Peyer's patch (tissue), 4 donors: ENCODE measurements around the gene PDE11A.
"Not testable (repeated sequence)": the region's sequence is repeated elsewhere in the genome, so short reads cannot be mapped to it uniquely, and the experiment has no call there.

Experiments
- CTCF ChIP-seq, 6 experiments: fragments of 450-650 bp in 4 of 6; fragments of 200-600 bp in 2 of 6; sonication (generic) in 1 of 6; IDR thresholded peaks; one replicate each; pipeline ENCODE4 v1.5.1; 2017 to 2019; ENCODE audit warnings: antibody characterized with exemption in 6 of 6, mild to moderate bottlenecking in 3 of 6, moderate library complexity in 1 of 6
- POLR2A ChIP-seq, 2 donors: fragments of 450-650 bp; IDR thresholded peaks; one replicate each; pipeline ENCODE4 v1.5.1; 2017; ENCODE audit warnings: antibody characterized with exemption in 2 of 2, mild to moderate bottlenecking in 2 of 2, moderate library complexity in 2 of 2

DNA sequence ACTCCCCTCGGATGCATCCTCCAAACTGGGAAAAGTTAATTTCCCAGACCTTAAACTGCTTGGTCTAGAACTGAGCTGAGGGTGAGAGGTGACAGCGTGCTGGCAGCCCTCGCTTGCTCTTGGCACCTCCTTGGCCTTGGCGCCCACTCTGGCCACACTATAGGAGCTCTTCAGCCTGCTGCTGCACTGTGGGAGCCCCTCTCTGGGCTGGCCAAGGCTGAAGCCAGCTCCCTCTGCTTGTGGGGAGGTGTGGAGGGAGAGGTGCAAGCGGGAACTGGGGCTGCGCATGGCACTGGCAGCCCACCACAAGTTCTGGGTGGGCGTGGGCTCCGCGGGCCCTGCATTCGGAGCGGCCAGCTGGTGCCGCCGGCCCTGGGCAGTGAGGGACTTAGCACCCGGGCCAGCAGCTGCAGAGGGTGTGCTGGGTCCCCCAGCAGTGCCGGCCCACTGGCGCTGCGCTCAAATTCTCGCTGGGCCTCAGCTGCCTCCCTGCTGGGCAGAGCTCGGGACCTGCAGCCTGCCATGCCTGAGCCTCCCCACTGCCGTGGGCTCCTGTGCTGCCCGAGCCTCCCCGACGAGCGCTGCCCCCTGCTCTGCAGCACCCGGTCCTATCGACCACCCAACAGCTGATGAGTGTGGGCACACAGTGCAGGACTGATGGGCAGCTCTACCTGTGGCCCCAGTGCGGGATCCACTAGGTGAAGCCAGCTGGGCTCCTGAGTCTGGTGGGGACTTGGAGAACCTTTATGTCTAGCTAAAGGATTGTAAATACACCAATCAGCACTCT, 237.0 kb downstream of the PDE11A start:
- not testable (repeated sequence) for TF ChIP-seq CTCF, POLR2A (IDR thresholded peaks at IDR 0.05)
